Neuronal stem cell (in vitro differentiated cells): ENCODE results near the gene UBE2J2.

Experiments used
- DNase-seq: peaks from one replicate; pipeline ENCODE4 v3.0.0-alpha.2; 2013; ENCODE audit warnings: low spot score
- H2AFZ ChIP-seq: one replicate; pipeline ENCODE4 v1.6.1; 2013; ENCODE audit warnings: mild to moderate bottlenecking, low read length, inconsistent platforms
- H2AK5ac ChIP-seq: 2 replicates; pipeline ENCODE4 v1.6.1; 2013; ENCODE audit warnings: low read depth, mild to moderate bottlenecking, inconsistent platforms, low read length, moderate library complexity, mixed read lengths
- H2BK120ac ChIP-seq: 2 replicates; pipeline ENCODE4 v1.6.1; 2013; ENCODE audit warnings: low read depth, mild to moderate bottlenecking, inconsistent platforms, low read length, moderate library complexity, mixed read lengths
- H2BK12ac ChIP-seq: one replicate; pipeline ENCODE4 v1.6.1; 2013; ENCODE audit warnings: low read length, inconsistent platforms
- H2BK15ac ChIP-seq: 2 replicates; pipeline ENCODE4 v1.6.1; 2013; ENCODE audit warnings: mild to moderate bottlenecking, low read length, inconsistent platforms, mixed read lengths
- H2BK5ac ChIP-seq: one replicate; pipeline ENCODE4 v1.6.1; 2013; ENCODE audit warnings: inconsistent platforms, mild to moderate bottlenecking, low read length, moderate library complexity
- H3K14ac ChIP-seq: one replicate; pipeline ENCODE4 v1.6.1; 2013; ENCODE audit warnings: low read length, inconsistent platforms
- H3K18ac ChIP-seq: 2 replicates; pipeline ENCODE4 v1.6.1; 2013; ENCODE audit warnings: low read length, inconsistent platforms
- H3K23ac ChIP-seq: 2 replicates; pipeline ENCODE4 v1.6.1; 2013; ENCODE audit warnings: low read depth, mild to moderate bottlenecking, mixed read lengths, low read length, inconsistent platforms; ENCODE audit not compliant: poor library complexity
- H3K27ac ChIP-seq: replicated peaks from 3 replicates; pipeline ENCODE4 v1.5.1; 2013; ENCODE audit warnings: low read length, inconsistent platforms
- H3K27me3 ChIP-seq, 3 experiments: 2 replicates each; pipeline ENCODE4 v1.6.1; 2013; ENCODE audit warnings: low read length in 3 of 3, mild to moderate bottlenecking in 2 of 3, inconsistent platforms in 1 of 3, low read depth in 1 of 3, mixed read lengths in 1 of 3, moderate library complexity in 1 of 3; ENCODE audit not compliant: control insufficient read depth in 3 of 3, insufficient read depth in 3 of 3
- H3K36me3 ChIP-seq, 2 donors: replicated peaks in 1 of 2; 2 replicates each; pipeline ENCODE4 v1.6.1; 2013; ENCODE audit warnings: low read length in 2 of 2; ENCODE audit not compliant: control insufficient read depth in 2 of 2, insufficient read depth in 2 of 2
- H3K4ac ChIP-seq: 2 replicates; pipeline ENCODE4 v1.6.1; 2013; ENCODE audit warnings: inconsistent platforms, mild to moderate bottlenecking, low read length, moderate library complexity
- H3K4me1 ChIP-seq, 2 donors: 1 replicate in 1 of 2; 2 replicates in 1 of 2; pipeline ENCODE4 v1.6.1; 2013; ENCODE audit warnings: low read length in 2 of 2, low read depth in 1 of 2; ENCODE audit not compliant: control insufficient read depth in 2 of 2, insufficient read depth in 1 of 2
- H3K4me2 ChIP-seq: one replicate; pipeline ENCODE4 v1.6.1; 2013; ENCODE audit warnings: mild to moderate bottlenecking, low read length, inconsistent platforms; ENCODE audit not compliant: insufficient read depth, poor library complexity, severe bottlenecking
- H3K4me3 ChIP-seq, 2 donors: 2 replicates each; pipeline ENCODE4 v1.5.1; 2013; ENCODE audit warnings: low read length in 2 of 2, mild to moderate bottlenecking in 2 of 2, inconsistent platforms in 1 of 2, moderate library complexity in 1 of 2
- H3K79me1 ChIP-seq: one replicate; pipeline ENCODE4 v1.6.1; 2013; ENCODE audit warnings: low read depth, mild to moderate bottlenecking, inconsistent platforms, low read length, moderate library complexity
- H3K9ac ChIP-seq: one replicate; pipeline ENCODE4 v1.6.1; 2013; ENCODE audit warnings: mild to moderate bottlenecking, low read depth, low read length, inconsistent platforms; ENCODE audit not compliant: poor library complexity
- H3K9me3 ChIP-seq, 2 donors: replicated peaks in 1 of 2; 2 replicates each; pipeline versions ENCODE3 to v1.6.1; 2013; ENCODE audit warnings: low read length in 2 of 2, mild to moderate bottlenecking in 2 of 2, inconsistent platforms in 1 of 2, low read depth in 1 of 2, mixed read lengths in 1 of 2, moderate library complexity in 1 of 2; ENCODE audit not compliant: control insufficient read depth in 2 of 2, insufficient read depth in 1 of 2
- H4K8ac ChIP-seq: one replicate; pipeline ENCODE4 v1.6.1; 2013; ENCODE audit warnings: low read depth, mild to moderate bottlenecking, inconsistent platforms, low read length, moderate library complexity
- H4K91ac ChIP-seq: one replicate; pipeline ENCODE4 v1.6.1; 2013; ENCODE audit warnings: low read length, low read depth, mild to moderate bottlenecking, inconsistent platforms; ENCODE audit not compliant: poor library complexity
- WGBS, 2 donors: extraction: QIAGEN DNeasy Blood & Tissue Kit; methylation state at CpG; one replicate each; pipeline ENCODE4 v1.1.7; 2013; ENCODE audit warnings: missing lambda C conversion rate in 2 of 2, mixed read lengths in 1 of 2; ENCODE audit not compliant: insufficient read length in 2 of 2, insufficient replicate concordance in 1 of 2; ENCODE audit errors: extremely low coverage in 2 of 2; 5-methylcytosine and 5-hydroxymethylcytosine counted together

The UBE2J2 gene

GRCh38 chr1:1267488-1268283 is 6.0 kb downstream of the UBE2J2 start:
- H2BK5ac ChIP-seq, result no peak overlapping the region
- no CpG with 5 or more reads among the region's 39 CpGs for WGBS, 2 donors

GRCh38 chr1:1264868-1265272 is 8.8 kb downstream of the UBE2J2 start:
- H3K4me3 ChIP-seq, result no peak overlapping the region
- no peaks in the 10 kb centered on the region for H3K4me1 ChIP-seq
- no peak overlapping the region for H3K23ac ChIP-seq
- no peak overlapping the region for H3K18ac ChIP-seq
- WGBS, 2 donors, result no CpG with 5 or more reads among the region's 10 CpGs
- H3K14ac ChIP-seq, result no peak overlapping the region
- H3K9me3 ChIP-seq, result no peaks in the 10 kb centered on the region
- no peak overlapping the region for H4K8ac ChIP-seq
- no peak overlapping the region for H2AK5ac ChIP-seq
- no peak overlapping the region for H4K91ac ChIP-seq
- no peak overlapping the region for H2BK15ac ChIP-seq
- no peak overlapping the region for H3K27ac ChIP-seq
- DNase-seq, result no peak
- H2BK5ac ChIP-seq, result no peak overlapping the region
- no peak overlapping the region for H3K4me2 ChIP-seq
- H2AFZ ChIP-seq, result no peak overlapping the region
- peak overlapping the region; percentile 47 for H3K9ac ChIP-seq
- H3K27me3 ChIP-seq, result no peaks in the 10 kb centered on the region
- peaks cover 47 to 86% of the 10 kb centered on the region in 2 donors for H3K36me3 ChIP-seq
- H2BK12ac ChIP-seq, result no peak overlapping the region
- no peak overlapping the region for H3K4ac ChIP-seq
- H2BK120ac ChIP-seq, result no peak overlapping the region
- H3K79me1 ChIP-seq, result peaks cover 20% of the 10 kb centered on the region

More at GRCh38 chr1:1267488-1268283, 6.0 kb downstream of the UBE2J2 start:
- H3K18ac ChIP-seq, result peak overlapping the region; percentile 28
- peaks cover 0 to 2% of the 10 kb centered on the region in 2 donors for H3K9me3 ChIP-seq
- no peak overlapping the region for H2BK12ac ChIP-seq
- H3K4me2 ChIP-seq, result no peak overlapping the region
- no peak overlapping the region for H4K91ac ChIP-seq
- no peak overlapping the region for H2AFZ ChIP-seq
- peaks cover 34 to 85% of the 10 kb centered on the region in 2 donors for H3K36me3 ChIP-seq
- no peak overlapping the region for H2BK120ac ChIP-seq
- peaks cover 26% of the 10 kb centered on the region for H3K79me1 ChIP-seq
- H4K8ac ChIP-seq, result no peak overlapping the region
- H3K4me1 ChIP-seq, result peaks cover 7 to 8% of the 10 kb centered on the region in 2 donors
- H3K9ac ChIP-seq, result no peak overlapping the region
- no peak overlapping the region for H3K4me3 ChIP-seq
- H3K27ac ChIP-seq, result no peak overlapping the region
- H2BK15ac ChIP-seq, result no peak overlapping the region
- no peak for DNase-seq
- no peak overlapping the region for H3K4ac ChIP-seq
- no peak overlapping the region for H3K14ac ChIP-seq
- H3K27me3 ChIP-seq, result no peaks in the 10 kb centered on the region
- H2AK5ac ChIP-seq, result no peak overlapping the region
- no peak overlapping the region for H3K23ac ChIP-seq

DNA sequence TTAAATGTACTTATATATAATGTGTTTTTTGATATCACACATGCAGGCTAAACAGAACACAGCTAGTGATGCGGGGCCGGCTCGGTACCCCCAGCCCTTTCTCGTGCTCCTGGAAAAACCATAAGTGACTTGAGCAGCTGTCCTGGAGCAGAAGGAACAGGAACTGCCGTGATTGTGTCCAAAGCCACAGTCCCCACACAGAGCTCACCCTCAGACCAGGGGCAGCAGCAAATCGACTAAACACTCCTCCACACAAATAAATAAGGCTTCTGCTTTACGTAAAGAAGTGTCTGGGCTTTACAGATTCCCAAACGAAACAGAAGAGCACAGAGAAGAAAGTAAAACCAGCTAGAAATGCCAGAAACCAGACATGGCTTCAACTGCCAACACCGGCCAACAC is 9.6 kb downstream of the UBE2J2 start:
- Histone ChIP-seq H3K4me1 (peaks cover 0 to under 1% of the 10 kb centered on the region in 2 donors), H2AFZ (no peak overlapping the region), H3K36me3 (peaks cover 49 to 90% of the 10 kb centered on the region in 2 donors), H3K9me3 (peaks cover 0 to 2% of the 10 kb centered on the region in 2 donors), H3K4me3 (no peak overlapping the region), H2BK120ac (no peak overlapping the region), H3K23ac (no peak overlapping the region), H3K79me1 (peaks cover 21% of the 10 kb centered on the region), H2BK15ac (no peak overlapping the region), H2BK12ac (no peak overlapping the region), H2BK5ac (no peak overlapping the region), H3K27ac (no peak overlapping the region), H3K4ac (no peak overlapping the region), H3K9ac (no peak overlapping the region), H4K91ac (no peak overlapping the region), H3K14ac (no peak overlapping the region), H3K4me2 (no peak overlapping the region), H4K8ac (no peak overlapping the region), H3K27me3 (no peaks in the 10 kb centered on the region), H3K18ac (no peak overlapping the region), H2AK5ac (no peak overlapping the region)
- no CpG with 5 or more reads among the region's 9 CpGs for WGBS, 2 donors
- no peak for DNase-seq

GRCh38 chr1:1262758-1263157 is 10.9 kb downstream of the UBE2J2 start:
- H3K9ac ChIP-seq, result no peak overlapping the region
- no peak overlapping the region for H3K4ac ChIP-seq
- no peak overlapping the region for H2AK5ac ChIP-seq
- WGBS, 2 donors, result no CpG with 5 or more reads among the region's 8 CpGs
- peaks cover 52 to 87% of the 10 kb centered on the region in 2 donors for H3K36me3 ChIP-seq
- H3K14ac ChIP-seq, result no peak overlapping the region
- no peak overlapping the region for H3K4me3 ChIP-seq
- H3K23ac ChIP-seq, result no peak overlapping the region
- peaks cover 0 to 3% of the 10 kb centered on the region in 2 donors for H3K9me3 ChIP-seq
- H3K18ac ChIP-seq, result no peak overlapping the region
- H3K4me2 ChIP-seq, result no peak overlapping the region
- H3K27me3 ChIP-seq, result no peaks in the 10 kb centered on the region
- no peak overlapping the region for H2AFZ ChIP-seq
- H2BK15ac ChIP-seq, result no peak overlapping the region
- H2BK5ac ChIP-seq, result no peak overlapping the region
- H4K91ac ChIP-seq, result no peak overlapping the region
- H2BK120ac ChIP-seq, result no peak overlapping the region
- no peak for DNase-seq
- peaks cover 0 to 3% of the 10 kb centered on the region in 2 donors for H3K4me1 ChIP-seq
- no peak overlapping the region for H3K27ac ChIP-seq
- H2BK12ac ChIP-seq, result no peak overlapping the region
- H4K8ac ChIP-seq, result no peak overlapping the region
- H3K79me1 ChIP-seq, result peaks cover 20% of the 10 kb centered on the region
